Transverse colon (tissue), 4 donors: ENCODE measurements around the gene OR51I2. TPM values are rescaled to one million over a fixed set of nuclear protein-coding genes. Genes with fewer than 3 reads are reported as not detected.

Experiments used
- DNase-seq: peaks from one replicate; pipeline ENCODE4 v3.0.0-alpha.2; 2019
- H3K27ac ChIP-seq, 4 donors: fragments of 200-600 bp; sonication (generic); 2 replicates each; pipeline ENCODE4 v1.5.1; 2016 to 2018; ENCODE audit warnings: inconsistent platforms in 4 of 4
- H3K27me3 ChIP-seq: fragments of 200-600 bp; sonication (generic); 2 replicates; pipeline ENCODE4 v1.5.1; 2017; ENCODE audit warnings: inconsistent platforms
- H3K36me3 ChIP-seq, 4 donors: fragments of 200-600 bp; sonication (generic); 2 replicates each; pipeline ENCODE4 v1.5.1; 2017 to 2019; ENCODE audit warnings: inconsistent platforms in 4 of 4
- H3K4me1 ChIP-seq, 4 donors: fragments of 200-600 bp; sonication (generic); 2 replicates each; pipeline ENCODE4 v1.5.1; 2017 to 2020; ENCODE audit warnings: inconsistent platforms in 4 of 4
- H3K4me3 ChIP-seq, 4 donors: fragments of 200-600 bp; sonication (generic); 1 replicate in 1 of 4; 2 replicates in 3 of 4; pipeline versions ENCODE4 v1.5.1 to v1.6.1; 2017 to 2019; ENCODE audit warnings: inconsistent platforms in 4 of 4
- H3K9me3 ChIP-seq, 2 donors: fragments of 200-600 bp; sonication (generic); 2 replicates each; pipeline ENCODE4 v1.5.1; 2017 to 2019; ENCODE audit warnings: inconsistent platforms in 2 of 2
- EP300 ChIP-seq: sonication (generic); formaldehyde crosslinking; IDR thresholded peaks from one replicate; pipeline ENCODE4 v1.6.1; 2017; ENCODE audit warnings: antibody characterized with exemption, low read depth
- POLR2A ChIP-seq: fragments of 450-650 bp; IDR thresholded peaks from one replicate; pipeline ENCODE4 v1.6.1; 2016; ENCODE audit warnings: antibody characterized with exemption, mild to moderate bottlenecking, moderate library complexity
- POLR2AphosphoS5 ChIP-seq, 3 donors: sonication (generic); formaldehyde crosslinking; IDR thresholded peaks; one replicate each; pipeline ENCODE4 v1.6.1; 2016; ENCODE audit warnings: antibody characterized with exemption in 3 of 3
- WGBS, 2 donors: methylation state at CpG; one replicate each; pipeline ENCODE4 v1.1.5; 2018; ENCODE audit warnings: low coverage in 1 of 2; 5-methylcytosine and 5-hydroxymethylcytosine counted together
- in situ Hi-C, 4 donors: fragments of 200-750 bp; cut with MboI; loops; one replicate each; pipeline versions ENCODE4 v1.15.0 to v1.15.1; 2017; ENCODE audit warnings: low sequenced_read_pairs in 3 of 4, low pct_ligation_motif_present in 1 of 4, low pct_unique_long_range_greater_than_20kb in 1 of 4
- intact Hi-C: fragments of 100-400 bp; cut with DNase I; formaldehyde crosslinking; loops from one replicate; pipeline ENCODE4 v1.15.1; 2023; ENCODE audit warnings: low total_unique reads
- total RNA-seq, 4 donors: library from RNA; depleted of rRNA; stranded (reverse); fragments of >200 nt; gene quantifications; one replicate each; pipeline ENCODE4 v1.1.0, GENCODE V29; 2016
- TF ChIP-seq, protein P1 (sequence below), 5 experiments: fragments of 200-600 bp in 3 of 5; fragments of 450-650 bp in 2 of 5; sonication (generic) in 3 of 5; IDR thresholded peaks; 1 replicate in 2 of 5; 2 replicates in 3 of 5; pipeline ENCODE4 v1.5.1; 2016 to 2017; ENCODE audit warnings: antibody characterized with exemption in 5 of 5, inconsistent platforms in 3 of 5, mild to moderate bottlenecking in 2 of 5, moderate library complexity in 1 of 5

OR51I2 gene, protein sequence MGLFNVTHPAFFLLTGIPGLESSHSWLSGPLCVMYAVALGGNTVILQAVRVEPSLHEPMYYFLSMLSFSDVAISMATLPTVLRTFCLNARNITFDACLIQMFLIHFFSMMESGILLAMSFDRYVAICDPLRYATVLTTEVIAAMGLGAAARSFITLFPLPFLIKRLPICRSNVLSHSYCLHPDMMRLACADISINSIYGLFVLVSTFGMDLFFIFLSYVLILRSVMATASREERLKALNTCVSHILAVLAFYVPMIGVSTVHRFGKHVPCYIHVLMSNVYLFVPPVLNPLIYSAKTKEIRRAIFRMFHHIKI
- not detected for total RNA-seq

DNA sequence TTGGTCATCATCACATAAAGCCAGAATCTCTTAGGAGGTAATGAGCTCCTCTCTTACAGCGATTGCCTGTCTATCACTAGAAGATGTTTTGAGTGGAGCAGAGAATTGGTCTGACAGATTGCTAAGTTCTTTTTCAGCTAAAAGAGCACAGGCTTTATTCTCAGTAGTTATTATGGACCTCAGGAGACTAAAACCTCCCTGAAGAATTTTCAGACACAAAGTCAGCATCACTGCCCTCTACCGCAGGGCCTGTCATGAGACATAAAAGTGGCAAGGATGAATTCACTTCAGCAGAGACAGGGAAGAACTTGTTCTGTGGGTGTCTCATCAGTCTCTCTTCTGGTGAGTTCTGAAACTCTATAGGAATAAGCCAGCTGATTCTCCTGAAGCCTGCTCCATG lies at the start of gene OR51I2:
OR51I2 (plus strand) TSS at position 301 of the 400 bp plus-strand sequence. CDS start 4,166 bp downstream, outside the sequence.
- TF ChIP-seq, protein P1, sequence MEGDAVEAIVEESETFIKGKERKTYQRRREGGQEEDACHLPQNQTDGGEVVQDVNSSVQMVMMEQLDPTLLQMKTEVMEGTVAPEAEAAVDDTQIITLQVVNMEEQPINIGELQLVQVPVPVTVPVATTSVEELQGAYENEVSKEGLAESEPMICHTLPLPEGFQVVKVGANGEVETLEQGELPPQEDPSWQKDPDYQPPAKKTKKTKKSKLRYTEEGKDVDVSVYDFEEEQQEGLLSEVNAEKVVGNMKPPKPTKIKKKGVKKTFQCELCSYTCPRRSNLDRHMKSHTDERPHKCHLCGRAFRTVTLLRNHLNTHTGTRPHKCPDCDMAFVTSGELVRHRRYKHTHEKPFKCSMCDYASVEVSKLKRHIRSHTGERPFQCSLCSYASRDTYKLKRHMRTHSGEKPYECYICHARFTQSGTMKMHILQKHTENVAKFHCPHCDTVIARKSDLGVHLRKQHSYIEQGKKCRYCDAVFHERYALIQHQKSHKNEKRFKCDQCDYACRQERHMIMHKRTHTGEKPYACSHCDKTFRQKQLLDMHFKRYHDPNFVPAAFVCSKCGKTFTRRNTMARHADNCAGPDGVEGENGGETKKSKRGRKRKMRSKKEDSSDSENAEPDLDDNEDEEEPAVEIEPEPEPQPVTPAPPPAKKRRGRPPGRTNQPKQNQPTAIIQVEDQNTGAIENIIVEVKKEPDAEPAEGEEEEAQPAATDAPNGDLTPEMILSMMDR (IDR thresholded peaks at IDR 0.05) = no peak
- TF ChIP-seq EP300 (no peak), POLR2A (no peak), POLR2AphosphoS5 (IDR thresholded peaks at IDR 0.05) (no peak)
- DNase-seq = no peak
- H3K9me3 ChIP-seq = no peaks in the 10 kb centered on the region
- intact Hi-C loops (no loop called here), in situ Hi-C loops (no loop called here)
- H3K36me3 ChIP-seq = no peaks in the 10 kb centered on the region
- WGBS, 2 donors = 96 to 100% methylated on average over 1 to 2 of the region's 2 CpGs
- no peak within 1 kb of the TSS for H3K27ac ChIP-seq
- no peak within 1 kb of the TSS for H3K4me3 ChIP-seq
- H3K27me3 ChIP-seq = no peaks in the 10 kb centered on the region
- H3K4me1 ChIP-seq = no peaks in the 10 kb centered on the region

DNA sequence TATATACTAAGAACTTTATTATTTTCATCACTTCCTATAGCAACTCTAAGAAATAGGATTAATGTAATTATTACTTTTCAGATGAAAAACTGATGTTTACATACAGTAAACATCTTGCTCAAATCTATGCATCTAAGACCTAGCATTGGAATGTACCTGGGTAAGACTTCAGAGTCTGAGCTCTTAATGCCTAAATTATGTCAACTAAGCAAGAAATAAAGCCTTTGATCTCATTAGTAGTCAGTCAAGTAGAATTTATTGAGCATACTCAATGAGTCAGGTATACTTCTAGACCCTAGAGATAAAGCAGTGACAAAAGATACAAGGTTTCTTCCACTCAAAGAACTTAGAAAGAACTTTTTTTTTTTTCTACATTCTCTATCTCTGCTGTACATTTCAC lies 44.0 kb upstream of the OR51I2 start:
- Histone ChIP-seq H3K36me3 (no peaks in the 10 kb centered on the region), H3K27me3 (no peaks in the 10 kb centered on the region), H3K4me1 (no peaks in the 10 kb centered on the region), H3K27ac (no peak overlapping the region), H3K9me3 (no peaks in the 10 kb centered on the region), H3K4me3 (no peak overlapping the region)
- intact Hi-C loops = no loop called here
- DNase-seq = no peak
- TF ChIP-seq EP300 (no peak), POLR2A (no peak), POLR2AphosphoS5 (IDR thresholded peaks at IDR 0.05) (no peak)
- TF ChIP-seq, protein P1 (IDR thresholded peaks at IDR 0.05) = no peak
- in situ Hi-C loops = no loop called here

DNA sequence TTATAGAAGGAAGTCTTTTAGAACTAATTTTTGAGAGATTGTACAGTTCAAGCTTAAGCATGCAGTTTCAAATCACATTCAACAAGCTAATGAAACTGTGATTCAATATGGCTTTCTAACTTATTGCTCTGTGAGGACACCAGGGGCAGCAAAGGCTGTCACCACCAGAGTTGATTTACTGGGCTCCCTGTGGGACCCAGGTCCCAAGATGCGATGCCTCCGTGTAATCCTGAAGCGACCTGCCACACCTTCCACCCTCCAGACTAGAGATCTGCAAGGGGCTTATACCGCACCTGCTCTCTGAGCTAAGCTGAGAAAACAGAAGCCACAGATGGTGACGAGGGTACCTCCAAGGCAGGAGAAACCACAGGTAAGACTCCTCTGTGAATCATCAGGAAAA lies 28.1 kb upstream of the OR51I2 start:
- in situ Hi-C loops = no loop called here
- no peaks in the 10 kb centered on the region for H3K27me3 ChIP-seq
- H3K4me1 ChIP-seq = no peaks in the 10 kb centered on the region
- no peak for DNase-seq
- 69% methylated on average over 5 of the region's 5 CpGs; no CpG with 5 or more reads in 1 of the 2 donors for WGBS, 2 donors
- intact Hi-C loops = no loop called here
- H3K4me3 ChIP-seq = no peak overlapping the region
- H3K9me3 ChIP-seq = no peaks in the 10 kb centered on the region
- no peaks in the 10 kb centered on the region for H3K36me3 ChIP-seq
- no peak overlapping the region for H3K27ac ChIP-seq
- TF ChIP-seq, protein P1 (IDR thresholded peaks at IDR 0.05) = no peak
- TF ChIP-seq POLR2A (no peak), POLR2AphosphoS5 (IDR thresholded peaks at IDR 0.05) (no peak), EP300 (no peak)

DNA sequence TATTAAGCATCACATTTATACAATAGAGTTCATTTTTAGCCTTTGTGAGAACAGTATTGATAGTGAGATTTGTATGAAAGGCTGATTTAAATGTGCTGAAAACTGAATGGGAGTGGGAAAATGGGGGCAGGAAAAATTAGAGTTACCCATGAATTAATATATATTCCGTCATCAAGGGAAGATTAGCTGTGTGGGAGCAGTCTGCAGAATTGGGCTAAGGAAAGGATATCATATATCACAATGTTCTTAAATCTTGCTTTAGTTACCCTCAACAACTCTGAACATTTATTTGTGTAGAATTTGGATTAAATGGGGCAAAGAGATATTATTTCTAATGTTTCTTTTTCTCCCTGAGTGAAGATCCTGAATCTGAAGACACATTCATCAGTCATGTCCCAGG lies 27.3 kb upstream of the OR51I2 start, which contains the start of gene OR51Q1:
OR51Q1 (plus strand) TSS at position 301 of the 400 bp plus-strand sequence; CDS start at position 391, 90 bp downstream.
- H3K4me1 ChIP-seq = no peaks in the 10 kb centered on the region
- no peaks in the 10 kb centered on the region for H3K9me3 ChIP-seq
- no peak within 1 kb of the TSS for H3K27ac ChIP-seq
- intact Hi-C loops = no loop called here
- H3K4me3 ChIP-seq = no peak within 1 kb of the TSS
- WGBS, 2 donors = 86 to 89% methylated on average over 1 of the region's 1 CpG
- DNase-seq = no peak
- in situ Hi-C loops = no loop called here
- no peaks in the 10 kb centered on the region for H3K36me3 ChIP-seq
- no peaks in the 10 kb centered on the region for H3K27me3 ChIP-seq
- TF ChIP-seq POLR2AphosphoS5 (IDR thresholded peaks at IDR 0.05) = no peak
- TF ChIP-seq POLR2A = no peak
- TF ChIP-seq, protein P1 (IDR thresholded peaks at IDR 0.05) = no peak
- TF ChIP-seq EP300 = no peak
